Thoracic aorta (tissue), 2 donors: ENCODE results near the gene BEGAIN. TPM values are rescaled to one million over a fixed set of nuclear protein-coding genes. Genes with fewer than 3 reads are reported as not detected.

Experiments used
- ATAC-seq: fragments of 150-250 bp; one replicate; pipeline ENCODE4 v1.8.0; 2017; ENCODE audit warnings: low read depth; ENCODE audit not compliant: insufficient number of reproducible peaks, low FRiP score
- DNase-seq: peaks from one replicate; pipeline ENCODE4 v3.0.0-alpha.2; 2020; ENCODE audit warnings: low spot score
- H3K27ac ChIP-seq, 2 donors: fragments of 200-600 bp; sonication (generic); 1 replicate in 1 of 2; 2 replicates in 1 of 2; pipeline ENCODE4 v1.5.1; 2016; ENCODE audit warnings: mild to moderate bottlenecking in 2 of 2, moderate library complexity in 2 of 2
- H3K27me3 ChIP-seq: fragments of 200-600 bp; sonication (generic); replicated peaks from 2 replicates; pipeline ENCODE4 v1.6.0; 2016; ENCODE audit warnings: mild to moderate bottlenecking; ENCODE audit not compliant: insufficient read depth
- H3K36me3 ChIP-seq: fragments of 200-600 bp; sonication (generic); one replicate; pipeline ENCODE4 v1.5.1; 2016
- H3K4me1 ChIP-seq, 2 donors: fragments of 200-600 bp; sonication (generic); 1 replicate in 1 of 2; 2 replicates in 1 of 2; pipeline versions ENCODE4 v1.5.1 to v1.6.0; 2016; ENCODE audit warnings: low read depth in 2 of 2, mild to moderate bottlenecking in 1 of 2; ENCODE audit not compliant: control insufficient read depth in 1 of 2
- H3K4me3 ChIP-seq: fragments of 200-600 bp; sonication (generic); 2 replicates; pipeline ENCODE4 v1.5.1; 2016; ENCODE audit warnings: mild to moderate bottlenecking
- H3K9me3 ChIP-seq: fragments of 200-600 bp; sonication (generic); 2 replicates; pipeline ENCODE4 v1.5.1; 2016
- total RNA-seq, 2 donors: library from RNA; depleted of rRNA; stranded (reverse); fragments of >200 nt; gene quantifications; one replicate each; pipeline versions ENCODE4 v1.1.0 to v1.2.3, GENCODE V29; 2016
- TF ChIP-seq, protein P1 (sequence below): fragments of 200-600 bp; sonication (generic); IDR thresholded peaks from one replicate; pipeline ENCODE4 v1.5.1; 2019; ENCODE audit warnings: antibody characterized with exemption

The BEGAIN gene
- total RNA-seq, 2 donors from 2014 or later, result 0.27 to 0.85 TPM

DNA sequence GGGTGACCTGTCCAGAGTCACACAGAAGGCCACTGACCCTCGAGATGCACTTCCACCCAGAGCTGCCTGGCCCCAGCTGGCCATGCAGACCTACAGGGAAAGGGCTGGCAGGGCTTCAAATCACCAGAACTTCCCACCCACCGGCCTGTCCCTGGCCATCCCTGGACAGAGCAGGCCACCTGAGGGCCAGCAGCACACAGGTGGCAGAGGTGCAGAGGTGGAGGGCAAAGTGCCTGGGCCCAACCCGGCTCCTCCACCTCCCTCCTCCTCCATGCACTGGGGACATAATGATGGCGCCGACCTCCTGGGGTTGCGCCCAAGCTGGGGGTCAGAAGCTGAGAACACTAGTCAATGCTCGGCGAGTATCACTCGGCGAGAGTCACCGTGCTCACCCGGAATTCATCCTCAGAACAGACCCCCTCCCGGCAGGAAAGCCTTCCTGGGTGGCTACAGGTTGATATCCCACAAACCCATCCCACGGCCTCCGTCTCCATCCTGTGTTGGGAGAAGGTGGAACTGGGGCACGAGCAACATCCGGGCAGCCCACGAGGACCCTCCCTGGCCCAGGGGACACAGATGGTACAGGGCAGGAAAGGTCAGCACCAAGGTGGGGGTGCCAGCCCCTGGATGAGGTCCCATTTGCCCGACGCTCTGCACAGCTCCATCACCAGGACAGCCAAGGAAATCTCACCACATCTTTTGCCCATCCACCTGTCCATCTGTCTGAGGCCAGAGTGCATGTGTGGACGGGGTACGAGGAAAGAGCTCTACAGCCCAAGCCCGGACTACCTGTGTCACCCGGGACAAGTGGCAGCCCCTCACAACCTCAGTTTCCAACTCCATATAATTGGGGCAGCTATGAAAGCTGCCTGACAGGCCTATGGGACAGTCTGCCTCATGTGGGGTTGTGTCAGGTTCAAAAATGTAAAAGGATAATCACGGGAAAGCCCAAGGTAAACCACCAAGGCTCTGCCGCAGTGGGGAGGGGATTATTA is 10.8 kb downstream of the BEGAIN start:
- Histone ChIP-seq H3K9me3 (peaks cover 3% of the 10 kb centered on the region), H3K27ac (no peak overlapping the region), H3K27me3 (no peaks in the 10 kb centered on the region), H3K36me3 (no peaks in the 10 kb centered on the region), H3K4me3 (no peak overlapping the region), H3K4me1 (peaks cover 0 to 7% of the 10 kb centered on the region in 2 donors)
- ATAC-seq, result no peak
- DNase-seq, result no peak
- TF ChIP-seq, protein P1, sequence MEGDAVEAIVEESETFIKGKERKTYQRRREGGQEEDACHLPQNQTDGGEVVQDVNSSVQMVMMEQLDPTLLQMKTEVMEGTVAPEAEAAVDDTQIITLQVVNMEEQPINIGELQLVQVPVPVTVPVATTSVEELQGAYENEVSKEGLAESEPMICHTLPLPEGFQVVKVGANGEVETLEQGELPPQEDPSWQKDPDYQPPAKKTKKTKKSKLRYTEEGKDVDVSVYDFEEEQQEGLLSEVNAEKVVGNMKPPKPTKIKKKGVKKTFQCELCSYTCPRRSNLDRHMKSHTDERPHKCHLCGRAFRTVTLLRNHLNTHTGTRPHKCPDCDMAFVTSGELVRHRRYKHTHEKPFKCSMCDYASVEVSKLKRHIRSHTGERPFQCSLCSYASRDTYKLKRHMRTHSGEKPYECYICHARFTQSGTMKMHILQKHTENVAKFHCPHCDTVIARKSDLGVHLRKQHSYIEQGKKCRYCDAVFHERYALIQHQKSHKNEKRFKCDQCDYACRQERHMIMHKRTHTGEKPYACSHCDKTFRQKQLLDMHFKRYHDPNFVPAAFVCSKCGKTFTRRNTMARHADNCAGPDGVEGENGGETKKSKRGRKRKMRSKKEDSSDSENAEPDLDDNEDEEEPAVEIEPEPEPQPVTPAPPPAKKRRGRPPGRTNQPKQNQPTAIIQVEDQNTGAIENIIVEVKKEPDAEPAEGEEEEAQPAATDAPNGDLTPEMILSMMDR, result no peak

DNA sequence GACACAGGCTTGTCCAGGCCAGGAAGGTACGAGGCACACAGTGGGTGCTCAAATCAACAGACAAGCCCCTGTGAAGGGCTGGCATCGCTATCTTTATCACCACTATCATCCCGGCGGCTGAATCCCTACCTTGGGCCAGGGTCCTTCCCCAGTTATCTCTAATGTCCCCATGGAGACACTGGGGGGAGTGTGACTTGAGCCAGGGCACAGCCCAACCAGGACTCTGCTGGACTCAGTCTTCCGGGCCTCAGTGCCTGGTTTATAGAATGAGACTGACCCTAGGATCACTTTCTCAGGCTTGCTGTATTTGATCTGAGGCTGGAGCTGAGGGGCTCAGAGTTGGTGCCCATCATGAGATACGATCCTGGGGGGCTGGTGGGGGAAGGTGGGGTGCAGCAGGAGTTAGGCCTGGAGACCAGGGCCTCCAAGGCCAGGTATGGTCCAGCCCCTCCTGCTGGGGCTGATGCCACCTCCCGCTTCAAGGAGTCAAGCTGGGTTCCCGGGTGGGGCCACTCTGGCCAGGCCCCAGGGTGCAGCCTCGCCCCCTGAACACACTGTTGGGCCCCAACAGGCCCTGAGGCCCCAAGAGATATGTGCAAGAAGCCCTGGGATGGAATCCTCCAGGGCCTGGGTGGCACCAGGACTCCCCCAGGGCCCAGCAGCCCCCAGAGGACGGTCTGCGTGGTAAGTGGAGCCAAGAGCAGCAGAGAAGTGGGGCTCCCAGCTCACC is 11.8 kb downstream of the BEGAIN start:
- TF ChIP-seq, protein P1, result no peak
- H3K27ac ChIP-seq, result no peak overlapping the region
- no peak for ATAC-seq
- DNase-seq, result no peak
- H3K9me3 ChIP-seq, result peaks cover 3% of the 10 kb centered on the region
- peaks cover 0 to 7% of the 10 kb centered on the region in 2 donors for H3K4me1 ChIP-seq
- H3K27me3 ChIP-seq, result no peaks in the 10 kb centered on the region
- H3K4me3 ChIP-seq, result no peak overlapping the region
- no peaks in the 10 kb centered on the region for H3K36me3 ChIP-seq

DNA sequence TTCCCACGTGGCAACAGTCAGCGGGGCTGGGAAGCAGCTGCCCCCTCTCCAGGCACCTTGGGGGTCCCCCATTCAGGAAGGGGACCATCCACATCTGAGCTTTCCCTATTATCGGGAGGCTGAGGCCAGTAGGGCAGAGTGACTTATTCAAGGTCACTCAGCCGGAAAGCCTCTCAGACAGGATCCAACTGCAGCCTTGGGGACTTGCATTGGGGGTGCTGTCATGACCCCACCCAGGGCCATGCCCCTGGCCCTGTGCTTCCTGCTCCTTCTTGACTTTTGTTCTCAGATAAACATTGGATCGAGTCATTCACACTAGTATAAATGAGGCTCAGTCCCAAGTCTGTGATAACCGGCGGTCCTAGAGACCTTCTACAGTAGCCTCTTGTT is 12.6 kb downstream of the BEGAIN start:
- no peak for ATAC-seq
- no peak overlapping the region for H3K4me3 ChIP-seq
- DNase-seq, result no peak
- peaks cover 0 to 7% of the 10 kb centered on the region in 2 donors for H3K4me1 ChIP-seq
- TF ChIP-seq, protein P1, result no peak
- H3K36me3 ChIP-seq, result no peaks in the 10 kb centered on the region
- H3K27me3 ChIP-seq, result no peaks in the 10 kb centered on the region
- H3K9me3 ChIP-seq, result peaks cover 3% of the 10 kb centered on the region
- no peak overlapping the region for H3K27ac ChIP-seq

DNA sequence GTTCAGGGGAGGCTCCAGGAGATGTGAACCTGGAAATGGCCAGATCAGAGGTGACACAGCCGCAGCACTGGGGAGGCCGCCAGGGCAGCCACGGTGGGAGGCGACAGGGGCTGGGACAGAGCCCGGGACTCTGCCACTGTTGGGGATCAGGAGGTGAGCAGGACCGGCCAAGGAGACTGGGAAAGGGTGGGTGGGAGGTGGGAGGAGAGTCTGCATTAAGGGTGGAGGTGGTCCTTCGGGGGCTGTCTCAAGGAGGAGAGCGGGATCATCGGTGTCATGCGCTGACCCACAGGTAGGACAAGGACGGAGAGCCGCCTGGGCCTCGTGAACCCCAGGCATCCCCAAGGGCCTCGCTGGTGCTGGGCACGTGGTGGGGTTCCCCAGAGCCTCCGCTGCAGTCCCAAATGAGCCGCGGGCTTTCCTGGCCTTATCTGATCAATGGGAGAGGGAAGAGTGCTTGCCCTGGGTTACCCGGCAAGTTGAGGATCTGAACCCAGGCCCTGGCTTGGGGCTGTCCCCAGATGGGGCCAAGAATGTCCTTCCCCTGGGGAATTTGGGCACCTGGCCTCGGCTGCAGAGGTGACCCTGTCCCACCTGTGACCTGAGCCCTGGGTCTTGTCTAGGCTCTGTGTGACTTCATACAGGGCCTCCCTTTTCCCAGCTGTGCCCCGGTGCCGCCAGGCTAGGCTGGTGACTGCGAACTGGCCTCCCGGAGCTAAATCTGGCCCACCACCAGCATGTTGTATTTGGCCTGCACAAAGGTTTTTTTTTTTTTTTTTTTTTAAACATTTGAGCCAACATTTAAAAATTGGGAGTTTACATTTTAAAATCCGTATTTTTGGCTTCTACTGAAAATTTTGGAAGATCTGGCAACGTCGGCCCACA is 13.2 kb downstream of the BEGAIN start:
- H3K27me3 ChIP-seq, result no peaks in the 10 kb centered on the region

More for the DNA sequence above, 13.2 kb downstream of the BEGAIN start:
- Histone ChIP-seq H3K9me3 (peaks cover 3% of the 10 kb centered on the region), H3K27ac (no peak overlapping the region), H3K4me3 (no peak overlapping the region), H3K36me3 (no peaks in the 10 kb centered on the region), H3K4me1 (peaks cover 0 to 12% of the 10 kb centered on the region in 2 donors)
- DNase-seq (no peak), ATAC-seq (no peak)
- TF ChIP-seq, protein P1, result no peak
